IPS DF 6.9 (cell line): ENCODE data around the gene ASIC3.
A peak's percentile ranks its signal among the peaks of the same experiment; 100 is the strongest.

Source experiments
- DNase-seq: peaks from one replicate; pipeline ENCODE4 v3.0.0-alpha.2; 2013; ENCODE audit warnings: low read depth, low spot score
- H3K27ac ChIP-seq: one replicate; pipeline ENCODE4 v1.5.1; 2013; ENCODE audit warnings: low read length, control low read depth
- H3K27me3 ChIP-seq: 2 replicates; pipeline ENCODE4 v1.6.1; 2013; ENCODE audit warnings: mild to moderate bottlenecking, low read length; ENCODE audit not compliant: control insufficient read depth, insufficient read depth
- H3K36me3 ChIP-seq: 2 replicates; pipeline ENCODE4 v1.6.1; 2013; ENCODE audit warnings: low read length; ENCODE audit not compliant: control insufficient read depth, insufficient read depth
- H3K4me1 ChIP-seq: 2 replicates; pipeline ENCODE4 v1.6.1; 2013; ENCODE audit warnings: low read length; ENCODE audit not compliant: control insufficient read depth, insufficient read depth
- H3K4me3 ChIP-seq: 2 replicates; pipeline ENCODE4 v1.5.1; 2013; ENCODE audit warnings: mild to moderate bottlenecking, low read length
- H3K9me3 ChIP-seq: 2 replicates; pipeline ENCODE4 v1.6.1; 2013; ENCODE audit warnings: low read length, inconsistent platforms; ENCODE audit not compliant: control insufficient read depth, insufficient read depth
- WGBS: extraction: QIAGEN DNeasy Blood & Tissue Kit; methylation state at CpG from one replicate; pipeline ENCODE4 v1.1.7; 2013; ENCODE audit warnings: mixed read lengths, missing lambda C conversion rate; ENCODE audit not compliant: insufficient read length, insufficient coverage; 5-methylcytosine and 5-hydroxymethylcytosine counted together

ASIC3 gene

GRCh38 chr7:151056666-151057505, 8.6 kb downstream of the ASIC3 start:
- no peak for DNase-seq
- H3K36me3 ChIP-seq: no peaks in the 10 kb centered on the region
- no peaks in the 10 kb centered on the region for H3K9me3 ChIP-seq
- H3K27me3 ChIP-seq: peaks cover 2% of the 10 kb centered on the region; the same call in 1 of the 2 replicates
- no CpG with 5 or more reads among the region's 29 CpGs for WGBS
- H3K4me1 ChIP-seq: peaks cover 13% of the 10 kb centered on the region
- H3K27ac ChIP-seq: no peak overlapping the region
- peak overlapping the region; percentile 78; the same call in 1 of the 2 replicates for H3K4me3 ChIP-seq

DNA sequence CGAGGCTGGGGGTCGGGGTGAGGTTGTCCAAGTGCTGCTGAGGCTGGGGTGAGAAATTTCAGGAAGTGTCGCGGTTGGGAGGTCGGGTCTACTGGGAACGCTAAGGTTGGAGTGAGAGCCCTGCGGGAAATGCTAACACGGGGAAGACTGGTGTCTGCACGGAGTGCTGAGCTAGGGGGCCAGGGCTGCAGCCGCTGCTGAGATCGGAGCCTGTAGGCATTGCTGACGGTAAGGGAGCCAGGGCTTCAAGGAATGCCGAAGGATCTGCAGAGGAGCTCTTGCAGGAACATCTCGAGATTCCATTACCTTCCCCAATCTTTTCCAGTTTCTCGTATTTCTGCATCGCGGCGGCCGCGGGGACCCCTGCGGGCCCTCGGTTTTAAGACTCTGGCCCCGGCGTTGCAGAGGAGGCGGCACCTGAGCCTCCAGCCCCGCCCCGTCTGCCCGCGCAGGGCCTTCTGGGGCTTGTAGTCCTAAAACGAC, 9.2 kb downstream of the ASIC3 start, which contains the start of gene CDK5:
CDK5 (minus strand) TSS at position 392 of the 483 bp plus-strand sequence; CDS start at position 343, 49 bp downstream.
- H3K4me1 ChIP-seq: peaks cover 15% of the 10 kb centered on the region

DNA sequence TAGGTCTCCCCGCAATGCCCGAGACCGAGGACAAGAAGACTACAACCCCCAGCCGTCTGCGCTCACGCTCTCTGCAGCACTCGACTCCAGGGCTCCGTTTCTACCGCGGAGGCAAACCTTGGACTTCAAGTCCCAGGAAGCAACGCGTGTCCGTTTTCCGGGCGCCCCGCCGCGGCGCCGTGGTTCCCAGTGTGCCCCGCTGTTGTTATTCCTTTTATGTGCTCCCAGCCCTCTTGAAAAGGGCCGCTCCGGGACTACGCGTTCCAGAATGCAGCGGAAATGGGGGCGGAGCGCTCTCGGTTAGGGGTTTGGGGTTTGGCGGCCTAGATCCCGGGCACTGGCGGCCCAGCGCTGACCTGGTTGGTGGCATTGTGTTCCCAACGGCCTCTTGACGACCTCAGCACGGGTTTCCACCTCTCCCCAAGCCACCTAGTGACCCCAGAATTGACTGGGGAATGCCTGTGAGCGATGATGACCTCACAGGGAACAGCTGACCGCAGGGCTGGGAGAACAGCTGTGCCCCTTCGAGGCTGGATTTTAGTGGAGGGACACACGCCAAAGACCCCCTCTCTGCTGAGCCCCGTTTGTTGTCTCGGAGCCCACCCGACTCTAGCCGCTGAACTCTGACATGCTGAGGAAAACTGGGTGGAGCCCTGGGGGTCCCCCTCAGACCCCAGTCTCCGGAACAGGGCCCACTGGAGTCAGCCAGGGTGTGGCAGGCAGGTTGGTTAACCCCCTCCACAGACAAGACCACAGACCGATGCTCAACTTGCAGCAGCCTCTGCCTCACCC, 9.9 kb downstream of the ASIC3 start:
- Histone ChIP-seq H3K4me3 (peak overlapping the region; percentile 11; the same call in 1 of the 2 replicates), H3K4me1 (peaks cover 15% of the 10 kb centered on the region), H3K9me3 (no peaks in the 10 kb centered on the region), H3K27me3 (no peaks in the 10 kb centered on the region), H3K27ac (no peak overlapping the region), H3K36me3 (no peaks in the 10 kb centered on the region)
- WGBS: no CpG with 5 or more reads among the region's 46 CpGs
- DNase-seq: peak; percentile 99

More for the DNA sequence above, 9.2 kb downstream of the ASIC3 start, which contains the start of gene CDK5:
- Histone ChIP-seq H3K9me3 (no peaks in the 10 kb centered on the region), H3K36me3 (no peaks in the 10 kb centered on the region), H3K4me3 (peak within 1 kb of the TSS; percentile 78; the same call in 1 of the 2 replicates), H3K27ac (no peak within 1 kb of the TSS), H3K27me3 (no peaks in the 10 kb centered on the region)
- no peak for DNase-seq
- WGBS: no CpG with 5 or more reads among the region's 30 CpGs

DNA sequence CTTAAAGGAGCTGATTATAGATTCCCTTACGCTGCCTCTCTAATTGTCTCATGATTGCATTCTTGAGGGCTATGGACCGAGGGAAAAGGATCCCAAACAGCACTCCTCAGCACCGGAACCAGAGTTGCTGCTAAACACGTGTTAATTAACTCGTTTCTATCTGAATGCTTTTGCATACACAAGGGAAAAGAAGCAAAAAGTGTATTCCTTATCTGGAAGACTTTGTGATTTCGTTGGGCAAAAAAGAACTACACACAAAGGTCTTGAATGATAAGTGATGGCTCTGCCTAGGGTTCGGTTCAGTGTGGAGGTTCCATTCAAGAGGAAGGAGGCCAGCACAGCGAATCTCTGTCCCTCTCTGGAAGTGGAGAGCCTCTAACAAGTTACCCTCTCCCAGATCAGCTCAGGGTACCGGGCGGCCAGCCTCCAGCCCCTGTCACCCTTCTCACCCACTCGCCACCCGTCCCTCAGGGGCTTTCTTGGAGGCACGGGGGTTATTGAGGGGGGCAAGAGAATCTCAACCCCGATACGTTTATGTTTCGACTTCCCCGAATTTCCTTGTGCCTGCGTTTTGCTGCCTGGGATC, 10.5 kb downstream of the ASIC3 start:
- DNase-seq: no peak
- Histone ChIP-seq H3K27me3 (no peaks in the 10 kb centered on the region), H3K9me3 (no peaks in the 10 kb centered on the region), H3K36me3 (no peaks in the 10 kb centered on the region), H3K4me3 (peak overlapping the region; percentile 75; the same call in 1 of the 2 replicates), H3K4me1 (peaks cover 15% of the 10 kb centered on the region), H3K27ac (no peak overlapping the region)
- WGBS: no CpG with 5 or more reads among the region's 18 CpGs

DNA sequence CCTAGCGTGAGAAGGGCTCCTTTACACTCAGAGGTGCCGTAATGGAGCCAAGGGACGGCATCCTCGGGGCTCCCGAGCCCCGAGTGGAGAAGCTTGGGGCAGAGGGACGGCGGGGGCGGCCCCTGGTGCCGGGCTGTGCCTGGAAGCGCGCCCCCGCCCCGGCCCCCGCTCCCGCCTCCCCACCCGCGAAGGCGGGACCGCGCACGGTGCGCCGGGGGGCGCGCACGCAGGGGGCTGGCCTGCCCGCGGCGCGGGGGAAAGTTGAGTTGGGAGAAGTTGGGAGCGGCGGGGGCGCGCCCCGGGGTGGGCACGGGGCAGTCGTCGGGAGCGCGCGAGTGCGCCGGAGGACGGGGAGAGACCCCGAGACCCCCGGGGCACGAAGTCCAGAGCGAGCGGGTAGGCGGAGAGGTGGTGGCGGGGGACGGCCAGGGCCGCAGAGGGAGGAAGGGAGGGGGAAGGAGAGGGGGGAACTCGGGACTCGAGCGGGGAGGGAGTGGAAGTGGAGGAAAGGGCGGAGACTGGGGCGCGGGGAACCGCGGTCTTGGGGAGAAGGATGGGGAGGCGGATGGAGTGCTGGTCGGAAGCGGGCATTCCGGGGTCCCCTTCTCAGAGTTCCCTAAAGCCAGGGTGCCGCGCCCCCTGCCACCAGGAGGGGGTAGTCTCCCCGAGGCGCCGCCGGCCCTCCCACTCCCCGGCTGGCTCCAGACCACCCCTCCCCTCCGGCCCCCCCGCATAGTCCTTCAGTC, 11.2 kb downstream of the ASIC3 start, which contains the start of gene SLC4A2:
SLC4A2 (plus strand) TSS at position 223 of the 746 bp plus-strand sequence. CDS start 2,399 bp downstream, outside the sequence.
- H3K36me3 ChIP-seq: peaks cover under 1% of the 10 kb centered on the region; the same call in 1 of the 2 replicates
- peaks cover 15% of the 10 kb centered on the region for H3K4me1 ChIP-seq
- no peaks in the 10 kb centered on the region for H3K9me3 ChIP-seq
- H3K27ac ChIP-seq: no peak within 1 kb of the TSS
- WGBS: no CpG with 5 or more reads among the region's 75 CpGs
- peak within 1 kb of the TSS; percentile 75 for H3K4me3 ChIP-seq
- no peak for DNase-seq
- no peaks in the 10 kb centered on the region for H3K27me3 ChIP-seq

GRCh38 chr7:151060113-151060415, 11.7 kb downstream of the ASIC3 start:
- Histone ChIP-seq H3K9me3 (no peaks in the 10 kb centered on the region), H3K36me3 (peaks cover 6% of the 10 kb centered on the region; the same call in 1 of the 2 replicates), H3K4me1 (peaks cover 15% of the 10 kb centered on the region), H3K4me3 (peak overlapping the region; percentile 75), H3K27ac (no peak overlapping the region), H3K27me3 (no peaks in the 10 kb centered on the region)
- DNase-seq: no peak
- WGBS: no CpG with 5 or more reads among the region's 17 CpGs

DNA sequence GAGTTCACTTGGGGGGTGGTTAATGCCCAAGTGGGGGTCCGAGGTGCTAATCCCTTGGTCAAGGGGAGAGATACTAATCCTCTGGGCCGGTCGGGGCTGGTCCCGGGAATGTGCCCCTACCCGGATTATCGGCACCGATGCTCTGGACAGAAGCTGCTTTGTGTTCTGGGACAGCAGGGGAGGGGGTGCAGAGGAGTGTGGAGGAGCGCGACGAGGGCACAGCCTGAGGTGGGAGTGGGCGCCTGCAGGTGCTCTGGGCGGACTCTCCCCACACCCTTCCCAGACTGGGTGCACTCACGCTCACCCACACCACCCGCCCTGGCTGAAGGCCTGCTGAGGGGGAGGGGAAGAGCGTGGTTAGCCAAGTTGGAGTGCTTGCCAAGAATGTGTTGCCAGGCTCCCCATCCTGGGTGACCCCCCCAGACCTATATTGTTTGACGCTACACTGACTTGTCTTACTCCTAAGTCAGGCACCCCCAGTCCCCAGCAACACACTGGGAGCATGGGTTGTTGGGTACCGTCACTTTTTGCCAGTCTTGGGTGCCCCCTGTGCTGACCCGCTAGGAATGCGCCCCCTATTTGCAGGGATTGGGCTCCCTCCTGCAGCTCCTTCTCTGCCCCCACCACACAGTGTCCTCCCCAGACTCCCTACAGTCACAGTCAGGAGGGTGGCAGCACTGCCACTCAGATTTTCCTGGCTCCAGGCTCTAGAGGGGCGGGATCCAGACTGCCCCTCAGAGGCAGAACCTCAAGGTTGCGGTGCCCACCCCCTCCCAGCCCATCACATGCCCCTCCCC, 12.3 kb downstream of the ASIC3 start:
- WGBS: no CpG with 5 or more reads among the region's 21 CpGs
- peaks cover 15% of the 10 kb centered on the region for H3K4me1 ChIP-seq
- peaks cover 11% of the 10 kb centered on the region; the same call in 1 of the 2 replicates for H3K36me3 ChIP-seq
- H3K27me3 ChIP-seq: no peaks in the 10 kb centered on the region
- no peak for DNase-seq
- no peak overlapping the region for H3K27ac ChIP-seq
- peak overlapping the region; percentile 75; the same call in 1 of the 2 replicates for H3K4me3 ChIP-seq
- H3K9me3 ChIP-seq: no peaks in the 10 kb centered on the region

- Histone ChIP-seq H3K27ac (no peak overlapping the region), H3K27me3 (no peaks in the 10 kb centered on the region), H3K4me3 (peak overlapping the region; percentile 6; the same call in 1 of the 2 replicates), H3K9me3 (no peaks in the 10 kb centered on the region), H3K4me1 (peaks cover 15% of the 10 kb centered on the region), H3K36me3 (peaks cover 11% of the 10 kb centered on the region; the same call in 1 of the 2 replicates)
- no peak for DNase-seq
- no CpG with 5 or more reads among the region's 33 CpGs for WGBS
Observed at GRCh38 chr7:151061213-151062110, 13.1 kb downstream of the ASIC3 start.
